GM19463 (cell line): ENCODE data around the gene TCP11.

Experiments used
- ATAC-seq: cut with Tn5 transposase; IDR thresholded peaks from one replicate; pipeline ENCODE4 v1.9.1; 2021; ENCODE audit warnings: mild to moderate bottlenecking, moderate library complexity; ENCODE audit not compliant: unreplicated experiment

TCP11 gene

GRCh38 chr6:35096129-35096862 is 44.8 kb downstream of the TCP11 start:
- no peak for ATAC-seq

GRCh38 chr6:35094183-35094582 is 47.0 kb downstream of the TCP11 start:
- ATAC-seq = no peak

GRCh38 chr6:35093783-35094182 is 47.4 kb downstream of the TCP11 start:
- ATAC-seq = no peak

- ATAC-seq = no peak
These were observed 48.1 kb downstream of the TCP11 start for GRCh38 chr6:35093118-35093445.

- no peak for ATAC-seq
These were observed 48.6 kb downstream of the TCP11 start for GRCh38 chr6:35092362-35093117.

- no peak for ATAC-seq
These were observed 49.6 kb downstream of the TCP11 start for GRCh38 chr6:35091346-35092083.

- no peak for ATAC-seq
These were observed 50.4 kb downstream of the TCP11 start for GRCh38 chr6:35090734-35091133.

- ATAC-seq = no peak
These were observed 51.1 kb downstream of the TCP11 start for GRCh38 chr6:35089935-35090505.

GRCh38 chr6:35089216-35089934 is 51.8 kb downstream of the TCP11 start:
- no peak for ATAC-seq

- no peak for ATAC-seq
These were observed 52.6 kb downstream of the TCP11 start for GRCh38 chr6:35088281-35089215.

- ATAC-seq = no peak
These were observed 53.5 kb downstream of the TCP11 start for GRCh38 chr6:35087361-35088280.

- no peak for ATAC-seq
These were observed 54.3 kb downstream of the TCP11 start for GRCh38 chr6:35086636-35087360.

- no peak for ATAC-seq
These were observed 54.9 kb downstream of the TCP11 start for GRCh38 chr6:35086282-35086632.

- no peak for ATAC-seq
These were observed 55.5 kb downstream of the TCP11 start for GRCh38 chr6:35085359-35086281.

- ATAC-seq = no peak
These were observed 56.5 kb downstream of the TCP11 start for GRCh38 chr6:35084511-35085203.

- ATAC-seq = no peak
These were observed 57.1 kb downstream of the TCP11 start for GRCh38 chr6:35084041-35084491.
